Osteocyte (in vitro differentiated cells): ENCODE data around the gene TOX2. TPM values are rescaled to one million over a fixed set of nuclear protein-coding genes. Genes with fewer than 3 reads are reported as not detected.
A peak's percentile ranks its signal among the peaks of the same experiment; 100 is the strongest.

Experiments used
- DNase-seq: peaks from one replicate; pipeline ENCODE4 v3.0.0; 2021; ENCODE audit warnings: mixed read lengths; ENCODE audit not compliant: unreplicated experiment; ENCODE audit errors: extremely low spot score
- H3K27ac Mint-ChIP-seq: one replicate; pipeline ENCODE4 v1.8.0; 2021; ENCODE audit warnings: mild to moderate bottlenecking, mixed read lengths; ENCODE audit not compliant: unreplicated experiment
- H3K27me3 Mint-ChIP-seq: one replicate; pipeline ENCODE4 v1.8.0; 2021; ENCODE audit warnings: mixed read lengths; ENCODE audit not compliant: unreplicated experiment
- H3K36me3 Mint-ChIP-seq: one replicate; pipeline ENCODE4 v1.8.0; 2021; ENCODE audit warnings: mixed read lengths; ENCODE audit not compliant: unreplicated experiment
- H3K4me1 Mint-ChIP-seq: one replicate; pipeline ENCODE4 v1.8.0; 2021; ENCODE audit warnings: mixed read lengths; ENCODE audit not compliant: unreplicated experiment
- H3K4me3 Mint-ChIP-seq: one replicate; pipeline ENCODE4 v1.8.0; 2021; ENCODE audit warnings: mild to moderate bottlenecking, moderate library complexity, mixed read lengths; ENCODE audit not compliant: unreplicated experiment
- H3K9me3 Mint-ChIP-seq: one replicate; pipeline ENCODE4 v1.8.0; 2021; ENCODE audit warnings: mixed read lengths; ENCODE audit not compliant: unreplicated experiment
- total RNA-seq: library from RNA; stranded (reverse); gene quantifications from 2 replicates; pipeline ENCODE4 v1.2.1, GENCODE V29; 2021
- TF ChIP-seq, protein P1 (sequence below): fragments of 200-600 bp; sonication (generic); IDR thresholded peaks from 2 replicates; pipeline ENCODE4 v1.5.0; 2021; ENCODE audit warnings: antibody characterized with exemption, mild to moderate bottlenecking, moderate library complexity

Gene TOX2
- total RNA-seq, 1 donor from 2014 or later = not detected

DNA sequence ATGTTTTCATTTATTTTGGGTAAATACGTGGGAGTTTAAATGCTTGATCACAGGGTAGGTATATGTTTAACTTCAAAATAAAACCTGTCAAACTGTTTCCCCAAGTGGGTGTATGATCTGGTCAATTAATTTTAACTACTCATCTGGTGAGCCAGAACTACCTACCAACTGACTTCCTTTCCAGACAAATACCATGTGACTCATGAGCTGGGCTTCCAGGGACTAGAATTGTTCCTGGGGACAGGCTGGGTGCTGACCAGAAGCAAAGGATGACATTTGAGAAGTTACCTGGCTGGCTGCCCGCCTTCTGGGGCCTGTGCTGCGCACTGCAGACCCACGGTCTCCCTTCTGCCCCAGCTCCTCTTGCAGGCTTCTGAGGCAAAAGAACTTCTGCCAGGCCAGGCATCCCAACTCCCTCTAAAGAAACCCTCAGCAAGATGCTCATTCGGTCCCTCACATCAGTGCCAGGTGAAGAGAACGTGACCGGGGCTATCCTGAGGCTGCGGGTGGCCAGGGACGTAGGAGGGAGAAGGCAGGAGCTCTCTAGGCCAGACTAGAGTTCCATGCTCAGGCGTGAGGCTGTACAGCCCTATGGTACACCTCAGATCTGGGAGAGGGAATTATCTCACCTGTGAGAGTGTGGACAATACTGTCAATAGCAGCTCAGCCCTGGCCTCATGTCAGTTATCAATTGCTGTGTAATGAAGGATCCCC, 168.7 kb downstream of the TOX2 start:
- Mint-ChIP-seq H3K4me1 (peaks cover 8% of the 10 kb centered on the region), H3K9me3 (no peaks in the 10 kb centered on the region), H3K4me3 (no peak overlapping the region), H3K36me3 (no peaks in the 10 kb centered on the region), H3K27me3 (peaks cover under 1% of the 10 kb centered on the region), H3K27ac (no peak overlapping the region)
- no peak for DNase-seq
- TF ChIP-seq, protein P1, sequence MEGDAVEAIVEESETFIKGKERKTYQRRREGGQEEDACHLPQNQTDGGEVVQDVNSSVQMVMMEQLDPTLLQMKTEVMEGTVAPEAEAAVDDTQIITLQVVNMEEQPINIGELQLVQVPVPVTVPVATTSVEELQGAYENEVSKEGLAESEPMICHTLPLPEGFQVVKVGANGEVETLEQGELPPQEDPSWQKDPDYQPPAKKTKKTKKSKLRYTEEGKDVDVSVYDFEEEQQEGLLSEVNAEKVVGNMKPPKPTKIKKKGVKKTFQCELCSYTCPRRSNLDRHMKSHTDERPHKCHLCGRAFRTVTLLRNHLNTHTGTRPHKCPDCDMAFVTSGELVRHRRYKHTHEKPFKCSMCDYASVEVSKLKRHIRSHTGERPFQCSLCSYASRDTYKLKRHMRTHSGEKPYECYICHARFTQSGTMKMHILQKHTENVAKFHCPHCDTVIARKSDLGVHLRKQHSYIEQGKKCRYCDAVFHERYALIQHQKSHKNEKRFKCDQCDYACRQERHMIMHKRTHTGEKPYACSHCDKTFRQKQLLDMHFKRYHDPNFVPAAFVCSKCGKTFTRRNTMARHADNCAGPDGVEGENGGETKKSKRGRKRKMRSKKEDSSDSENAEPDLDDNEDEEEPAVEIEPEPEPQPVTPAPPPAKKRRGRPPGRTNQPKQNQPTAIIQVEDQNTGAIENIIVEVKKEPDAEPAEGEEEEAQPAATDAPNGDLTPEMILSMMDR = no peak

DNA sequence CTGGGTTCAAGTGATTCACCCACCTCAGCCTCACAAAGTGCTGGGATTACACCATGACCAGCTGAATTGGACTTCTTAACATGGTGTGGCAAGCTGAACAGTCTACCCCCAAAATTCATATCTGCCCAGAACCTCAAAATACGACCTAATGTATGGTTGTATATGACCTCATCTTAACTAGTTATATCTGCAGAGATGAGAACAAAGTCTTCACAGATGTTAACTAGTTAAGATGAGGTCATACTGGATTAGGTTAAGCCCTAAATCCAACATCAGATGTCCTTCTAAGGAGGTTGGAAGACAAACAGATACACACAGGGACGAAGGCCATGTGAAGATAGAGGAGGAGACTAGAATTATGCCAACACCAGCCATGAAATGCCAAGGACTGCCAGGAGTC, 169.8 kb downstream of the TOX2 start:
- no peak overlapping the region for H3K4me3 Mint-ChIP-seq

DNA sequence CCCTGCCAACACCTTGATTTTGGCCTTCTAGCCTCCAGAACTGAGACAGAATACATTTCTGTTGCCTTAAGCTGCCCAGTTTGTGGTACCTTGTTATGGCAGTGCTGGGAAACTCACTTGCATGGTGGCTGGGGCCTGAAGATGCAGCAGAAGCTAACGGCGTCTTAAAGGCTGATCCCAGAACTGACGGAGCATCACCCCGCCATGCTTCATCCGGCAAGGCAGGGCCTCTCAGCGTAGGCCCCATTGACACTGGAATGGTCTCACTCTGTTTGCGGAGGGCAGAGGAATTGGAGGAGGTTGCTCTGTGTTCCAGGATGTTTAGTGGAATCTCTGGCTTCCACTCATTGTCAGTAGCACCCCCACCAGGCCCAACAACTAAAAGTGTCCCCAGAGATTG, 170.2 kb downstream of the TOX2 start:
- Mint-ChIP-seq H3K4me1 (peaks cover 8% of the 10 kb centered on the region), H3K36me3 (no peaks in the 10 kb centered on the region), H3K27me3 (no peaks in the 10 kb centered on the region), H3K4me3 (no peak overlapping the region), H3K9me3 (no peaks in the 10 kb centered on the region), H3K27ac (no peak overlapping the region)
- peak; percentile 51 for DNase-seq
- TF ChIP-seq, protein P1 = no peak

More for the DNA sequence above, 169.8 kb downstream of the TOX2 start:
- no peak for DNase-seq
- H3K36me3 Mint-ChIP-seq = no peaks in the 10 kb centered on the region
- peaks cover 8% of the 10 kb centered on the region for H3K4me1 Mint-ChIP-seq
- TF ChIP-seq, protein P1 = no peak
- no peaks in the 10 kb centered on the region for H3K9me3 Mint-ChIP-seq
- no peaks in the 10 kb centered on the region for H3K27me3 Mint-ChIP-seq
- H3K27ac Mint-ChIP-seq = no peak overlapping the region

DNA sequence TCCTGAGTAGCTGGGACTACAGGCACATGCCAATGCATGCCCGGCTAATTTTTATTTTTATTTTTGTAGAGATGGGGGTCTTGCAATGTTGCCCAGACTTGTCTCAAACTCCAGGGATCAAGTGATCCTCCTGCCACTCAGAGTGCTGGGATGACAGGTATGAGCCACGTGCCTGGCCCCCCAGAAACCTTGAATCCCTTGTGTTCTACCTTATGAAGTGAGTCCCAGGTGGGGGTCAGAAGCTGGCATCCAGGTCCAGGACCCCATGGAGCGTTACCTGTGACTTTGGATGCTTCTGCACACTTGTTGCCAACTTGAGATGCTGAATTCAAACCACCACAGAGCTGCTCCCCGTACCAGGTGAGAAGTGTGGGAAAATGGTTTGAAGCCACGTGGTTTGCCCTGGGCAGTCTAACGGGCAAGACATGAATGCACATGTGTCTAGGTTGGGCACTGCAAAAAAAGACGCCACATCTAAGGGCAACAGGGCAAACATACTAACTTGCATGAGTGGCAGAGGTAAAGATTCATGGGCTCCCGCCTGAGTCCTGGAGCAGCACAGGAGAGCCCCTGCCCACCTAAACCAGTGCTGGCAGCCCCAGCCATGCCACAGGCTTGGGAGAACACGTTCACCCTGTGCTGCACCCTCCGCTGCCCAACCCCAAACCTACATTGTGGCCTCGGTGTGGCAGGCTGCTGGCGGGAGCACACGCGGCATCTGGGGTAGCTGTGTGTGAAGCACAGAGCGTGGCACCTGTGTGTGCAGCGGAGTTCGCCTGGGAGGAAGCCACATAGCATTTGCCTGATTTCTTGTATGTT, 171.2 kb downstream of the TOX2 start:
- Mint-ChIP-seq H3K4me1 (peaks cover 8% of the 10 kb centered on the region), H3K27ac (no peak overlapping the region), H3K27me3 (no peaks in the 10 kb centered on the region), H3K36me3 (no peaks in the 10 kb centered on the region), H3K9me3 (no peaks in the 10 kb centered on the region), H3K4me3 (no peak overlapping the region)
- TF ChIP-seq, protein P1 = no peak
- DNase-seq = peak; percentile 67
